Stimulated activated CD8-positive, alpha-beta memory T cell treated with anti-CD3 and anti-CD28 coated beads, Interleukin-7, amount 100 ng/mL, for 4 hours (primary cell): Measurements from ENCODE around the gene CASZ1.

ENCODE experiments used
- DNase-seq, 2 donors: peaks; one replicate each; pipeline ENCODE4 v3.0.0-alpha.2; 2020; ENCODE audit warnings: low read depth in 2 of 2

Gene CASZ1

GRCh38 chr1:10708757-10709156 lies 87.7 kb downstream of the CASZ1 start:
- no peak for DNase-seq

GRCh38 chr1:10707208-10707607 lies 89.2 kb downstream of the CASZ1 start:
- DNase-seq, result no peak

- DNase-seq, result no peak
Measured at GRCh38 chr1:10706376-10706913, 90.0 kb downstream of the CASZ1 start.

GRCh38 chr1:10705953-10706352 lies 90.5 kb downstream of the CASZ1 start:
- no peak for DNase-seq

- DNase-seq, result no peak
Measured at GRCh38 chr1:10704368-10704882, 92.0 kb downstream of the CASZ1 start.

- no peak for DNase-seq
Measured at GRCh38 chr1:10703702-10704101, 92.7 kb downstream of the CASZ1 start.

- no peak for DNase-seq
Measured at GRCh38 chr1:10701145-10701544, 95.3 kb downstream of the CASZ1 start.

- no peak for DNase-seq
Measured at GRCh38 chr1:10699470-10699835, 97.0 kb downstream of the CASZ1 start.

- no peak for DNase-seq
Measured at GRCh38 chr1:10698726-10699469, 97.5 kb downstream of the CASZ1 start.

- no peak for DNase-seq
Measured at GRCh38 chr1:10697621-10698160, 98.8 kb downstream of the CASZ1 start.

- DNase-seq, result peak; percentile 17 to 30
Measured at GRCh38 chr1:10696977-10697376, 99.5 kb downstream of the CASZ1 start.

GRCh38 chr1:10694633-10695627 lies 101.5 kb downstream of the CASZ1 start:
- DNase-seq, result peak; percentile 55 to 77

GRCh38 chr1:10694274-10694632 lies 102.2 kb downstream of the CASZ1 start:
- peak; percentile 12 to 63 for DNase-seq

GRCh38 chr1:10693497-10694273 lies 102.8 kb downstream of the CASZ1 start:
- peak; percentile 16 to 43 for DNase-seq

GRCh38 chr1:10693152-10693496 lies 103.3 kb downstream of the CASZ1 start:
- no peak for DNase-seq

GRCh38 chr1:10692401-10693021 lies 103.9 kb downstream of the CASZ1 start:
- DNase-seq, result peak; percentile 55 to 61

GRCh38 chr1:10691740-10692125 lies 104.7 kb downstream of the CASZ1 start:
- DNase-seq, result no peak

- DNase-seq, result no peak
Measured at GRCh38 chr1:10691075-10691739, 105.2 kb downstream of the CASZ1 start.

- no peak for DNase-seq
Measured at GRCh38 chr1:10690484-10690883, 106.0 kb downstream of the CASZ1 start.

GRCh38 chr1:10688409-10688786 lies 108.0 kb downstream of the CASZ1 start:
- no peak for DNase-seq
